NT2/D1 (cell line): ENCODE results near the gene CATSPER3.

Experiments
- SUZ12 ChIP-seq: IDR thresholded peaks from 2 replicates; pipeline ENCODE4 v1.6.1; 2011; ENCODE audit not compliant: insufficient read length, insufficient read depth; ENCODE audit errors: extremely low read depth
- ZNF274 ChIP-seq: IDR thresholded peaks from 2 replicates; pipeline ENCODE4 v1.6.1; 2011; ENCODE audit warnings: mild to moderate bottlenecking, low read depth, low read length

- TF ChIP-seq SUZ12 (no peak), ZNF274 (no peak)
These were observed 29.7 kb upstream of the CATSPER3 start for GRCh38 chr5:134938030-134938429.
